Neural cell (in vitro differentiated cells): Measurements from ENCODE around the gene RASGEF1B. TPM values are rescaled to one million over a fixed set of nuclear protein-coding genes. Genes with fewer than 3 reads are reported as not detected.
A peak's percentile ranks its signal among the peaks of the same experiment; 100 is the strongest.

Source experiments
- H2AFZ ChIP-seq: fragments of 200-600, 300-800 bp; sonication (generic), shearing (Covaris generic); 2 replicates; pipeline ENCODE4 v1.6.0; 2014; ENCODE audit warnings: low read depth, mild to moderate bottlenecking, antibody characterized with exemption, low read length, moderate library complexity
- H3F3A ChIP-seq: fragments of 200-600 bp; shearing (Covaris generic); 2 replicates; pipeline ENCODE4 v1.6.1; 2016; ENCODE audit warnings: mild to moderate bottlenecking, moderate library complexity, mixed read lengths, antibody characterized with exemption, low read length; ENCODE audit not compliant: insufficient read depth, poor library complexity, severe bottlenecking
- H3K27ac ChIP-seq: fragments of 200-600, 300-800 bp; sonication (generic), shearing (Covaris generic); 2 replicates; pipeline ENCODE4 v1.5.1; 2014; ENCODE audit warnings: mild to moderate bottlenecking, low read length, moderate library complexity
- H3K27me3 ChIP-seq: fragments of 300-800, 200-600 bp; sonication (generic), shearing (Covaris generic); 2 replicates; pipeline ENCODE4 v1.6.0; 2014; ENCODE audit warnings: mild to moderate bottlenecking, low read depth, low read length, moderate library complexity; ENCODE audit not compliant: insufficient read depth
- H3K36me3 ChIP-seq: fragments of 300-800, 200-600 bp; sonication (generic), shearing (Covaris generic); 2 replicates; pipeline ENCODE4 v1.5.1; 2014; ENCODE audit warnings: mild to moderate bottlenecking, antibody characterized with exemption, low read length, moderate library complexity; ENCODE audit not compliant: insufficient read depth
- H3K4me2 ChIP-seq: fragments of 300-800, 200-600 bp; sonication (generic), shearing (Covaris generic); 2 replicates; pipeline ENCODE4 v1.6.0; 2014; ENCODE audit warnings: mild to moderate bottlenecking, low read length
- H3K4me3 ChIP-seq: fragments of 300-800, 200-600 bp; sonication (generic), shearing (Covaris generic); 2 replicates; pipeline ENCODE4 v1.5.1; 2014; ENCODE audit warnings: mild to moderate bottlenecking, low read length, moderate library complexity
- H3K79me2 ChIP-seq: fragments of 200-600 bp; shearing (Covaris generic); replicated peaks from 2 replicates; pipeline ENCODE4 v1.6.0; 2014; ENCODE audit warnings: mild to moderate bottlenecking, low read length, moderate library complexity; ENCODE audit not compliant: insufficient read depth
- H3K9ac ChIP-seq: fragments of 300-800, 200-600 bp; sonication (generic), shearing (Covaris generic); 2 replicates; pipeline ENCODE4 v1.6.1; 2016; ENCODE audit warnings: mild to moderate bottlenecking, low read length, mixed read lengths
- H3K9me2 ChIP-seq: fragments of 200-600 bp; shearing (Covaris generic); 2 replicates; pipeline ENCODE4 v1.6.1; 2016; ENCODE audit warnings: mild to moderate bottlenecking, low read length, mixed read lengths; ENCODE audit not compliant: insufficient read depth
- H3K9me3 ChIP-seq: fragments of 200-600, 300-800 bp; sonication (generic), shearing (Covaris generic); 2 replicates; pipeline ENCODE4 v1.6.1; 2016; ENCODE audit warnings: mild to moderate bottlenecking, mixed run types, low read length, moderate library complexity, mixed read lengths
- H4K20me1 ChIP-seq: fragments of 200-600 bp; shearing (Covaris generic); 2 replicates; pipeline ENCODE4 v1.6.1; 2016; ENCODE audit warnings: mild to moderate bottlenecking, mixed run types; ENCODE audit not compliant: insufficient read depth
- EP300 ChIP-seq: fragments of 450-650 bp; conservative IDR thresholded peaks from 2 replicates; pipeline ENCODE4 v1.6.1; 2014; ENCODE audit warnings: antibody characterized with exemption, mild to moderate bottlenecking, moderate library complexity; ENCODE audit not compliant: poor library complexity, severe bottlenecking
- EZH2 ChIP-seq: fragments of 200-600, 300-800 bp; shearing (Covaris generic), sonication (generic); IDR thresholded peaks from 2 replicates; pipeline ENCODE4 v1.6.1; 2014; ENCODE audit warnings: antibody characterized with exemption, low read length, borderline replicate concordance, mild to moderate bottlenecking; ENCODE audit not compliant: insufficient read depth, poor library complexity, severe bottlenecking
- MXI1 ChIP-seq: fragments of 450-650 bp; conservative IDR thresholded peaks from 2 replicates; pipeline ENCODE4 v1.6.1; 2014; ENCODE audit warnings: antibody characterized with exemption, mild to moderate bottlenecking; ENCODE audit not compliant: poor library complexity, severe bottlenecking
- POLR2AphosphoS5 ChIP-seq: IDR thresholded peaks from 2 replicates; pipeline ENCODE4 v1.6.1; 2012
- RAD21 ChIP-seq: fragments of 450-650 bp; conservative IDR thresholded peaks from 2 replicates; pipeline ENCODE4 v1.6.1; 2014; ENCODE audit warnings: antibody characterized with exemption, mild to moderate bottlenecking, moderate library complexity
- SMC3 ChIP-seq: fragments of 450-650 bp; conservative IDR thresholded peaks from 2 replicates; pipeline ENCODE4 v1.6.1; 2014; ENCODE audit warnings: antibody characterized with exemption, mild to moderate bottlenecking, moderate library complexity; ENCODE audit not compliant: poor library complexity
- TAF1 ChIP-seq: IDR thresholded peaks from 2 replicates; pipeline ENCODE4 v1.6.1; 2012; ENCODE audit warnings: low read depth
- polyA plus RNA-seq: library from polyadenylated mRNA; depleted of rRNA; stranded (reverse); fragments of >200 nt; gene quantifications from 2 replicates; pipeline ENCODE4 v1.2.3, GENCODE V29; 2014
- TF ChIP-seq, protein P1 (sequence below): IDR thresholded peaks from 2 replicates; pipeline ENCODE4 v1.6.1; 2012; ENCODE audit warnings: borderline replicate concordance
- TF ChIP-seq, protein P2 (sequence below): fragments of 450-650 bp; IDR thresholded peaks from 2 replicates; pipeline ENCODE4 v1.5.1; 2014; ENCODE audit warnings: antibody characterized with exemption, mild to moderate bottlenecking, moderate library complexity; ENCODE audit not compliant: poor library complexity, severe bottlenecking

RASGEF1B gene
- polyA plus RNA-seq, 1 donor from 2014 or later: 21.5 TPM

DNA sequence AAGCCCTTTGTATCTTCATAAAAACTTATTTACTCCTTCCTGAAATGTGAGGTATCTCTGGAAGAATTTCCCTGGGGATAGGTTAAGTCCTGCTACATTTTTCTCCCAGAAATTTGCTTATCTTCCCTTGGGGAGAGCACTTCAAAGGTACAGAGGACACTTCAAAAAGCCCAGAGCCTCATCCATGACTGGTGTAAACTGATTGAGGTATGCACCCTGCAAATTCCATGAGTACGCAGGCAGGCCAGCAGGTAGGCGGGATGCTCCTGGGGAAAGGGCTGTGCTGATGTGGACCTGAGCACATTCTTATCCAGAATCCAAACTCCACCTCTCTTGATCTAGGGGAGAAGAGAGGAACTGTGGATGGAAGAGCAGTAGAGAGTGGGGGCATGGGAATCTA is 26.3 kb upstream of the RASGEF1B start:
- no peak overlapping the region for H3K9ac ChIP-seq
- no peaks in the 10 kb centered on the region for H3K79me2 ChIP-seq
- no peaks in the 10 kb centered on the region for H3K9me2 ChIP-seq
- no peak overlapping the region for H3K4me2 ChIP-seq
- H3K27ac ChIP-seq: peak overlapping the region; percentile 83
- TF ChIP-seq MXI1: no peak
- TF ChIP-seq POLR2AphosphoS5: no peak
- TF ChIP-seq, protein P1, sequence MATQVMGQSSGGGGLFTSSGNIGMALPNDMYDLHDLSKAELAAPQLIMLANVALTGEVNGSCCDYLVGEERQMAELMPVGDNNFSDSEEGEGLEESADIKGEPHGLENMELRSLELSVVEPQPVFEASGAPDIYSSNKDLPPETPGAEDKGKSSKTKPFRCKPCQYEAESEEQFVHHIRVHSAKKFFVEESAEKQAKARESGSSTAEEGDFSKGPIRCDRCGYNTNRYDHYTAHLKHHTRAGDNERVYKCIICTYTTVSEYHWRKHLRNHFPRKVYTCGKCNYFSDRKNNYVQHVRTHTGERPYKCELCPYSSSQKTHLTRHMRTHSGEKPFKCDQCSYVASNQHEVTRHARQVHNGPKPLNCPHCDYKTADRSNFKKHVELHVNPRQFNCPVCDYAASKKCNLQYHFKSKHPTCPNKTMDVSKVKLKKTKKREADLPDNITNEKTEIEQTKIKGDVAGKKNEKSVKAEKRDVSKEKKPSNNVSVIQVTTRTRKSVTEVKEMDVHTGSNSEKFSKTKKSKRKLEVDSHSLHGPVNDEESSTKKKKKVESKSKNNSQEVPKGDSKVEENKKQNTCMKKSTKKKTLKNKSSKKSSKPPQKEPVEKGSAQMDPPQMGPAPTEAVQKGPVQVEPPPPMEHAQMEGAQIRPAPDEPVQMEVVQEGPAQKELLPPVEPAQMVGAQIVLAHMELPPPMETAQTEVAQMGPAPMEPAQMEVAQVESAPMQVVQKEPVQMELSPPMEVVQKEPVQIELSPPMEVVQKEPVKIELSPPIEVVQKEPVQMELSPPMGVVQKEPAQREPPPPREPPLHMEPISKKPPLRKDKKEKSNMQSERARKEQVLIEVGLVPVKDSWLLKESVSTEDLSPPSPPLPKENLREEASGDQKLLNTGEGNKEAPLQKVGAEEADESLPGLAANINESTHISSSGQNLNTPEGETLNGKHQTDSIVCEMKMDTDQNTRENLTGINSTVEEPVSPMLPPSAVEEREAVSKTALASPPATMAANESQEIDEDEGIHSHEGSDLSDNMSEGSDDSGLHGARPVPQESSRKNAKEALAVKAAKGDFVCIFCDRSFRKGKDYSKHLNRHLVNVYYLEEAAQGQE: no peak
- TF ChIP-seq TAF1: no peak
- TF ChIP-seq RAD21: no peak
- TF ChIP-seq SMC3: no peak
- TF ChIP-seq, protein P2, sequence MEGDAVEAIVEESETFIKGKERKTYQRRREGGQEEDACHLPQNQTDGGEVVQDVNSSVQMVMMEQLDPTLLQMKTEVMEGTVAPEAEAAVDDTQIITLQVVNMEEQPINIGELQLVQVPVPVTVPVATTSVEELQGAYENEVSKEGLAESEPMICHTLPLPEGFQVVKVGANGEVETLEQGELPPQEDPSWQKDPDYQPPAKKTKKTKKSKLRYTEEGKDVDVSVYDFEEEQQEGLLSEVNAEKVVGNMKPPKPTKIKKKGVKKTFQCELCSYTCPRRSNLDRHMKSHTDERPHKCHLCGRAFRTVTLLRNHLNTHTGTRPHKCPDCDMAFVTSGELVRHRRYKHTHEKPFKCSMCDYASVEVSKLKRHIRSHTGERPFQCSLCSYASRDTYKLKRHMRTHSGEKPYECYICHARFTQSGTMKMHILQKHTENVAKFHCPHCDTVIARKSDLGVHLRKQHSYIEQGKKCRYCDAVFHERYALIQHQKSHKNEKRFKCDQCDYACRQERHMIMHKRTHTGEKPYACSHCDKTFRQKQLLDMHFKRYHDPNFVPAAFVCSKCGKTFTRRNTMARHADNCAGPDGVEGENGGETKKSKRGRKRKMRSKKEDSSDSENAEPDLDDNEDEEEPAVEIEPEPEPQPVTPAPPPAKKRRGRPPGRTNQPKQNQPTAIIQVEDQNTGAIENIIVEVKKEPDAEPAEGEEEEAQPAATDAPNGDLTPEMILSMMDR: no peak
- TF ChIP-seq EP300: no peak
- TF ChIP-seq EZH2: no peak
- H4K20me1 ChIP-seq: no peaks in the 10 kb centered on the region
- H3K27me3 ChIP-seq: no peaks in the 10 kb centered on the region
- H3K36me3 ChIP-seq: no peaks in the 10 kb centered on the region
- H3K9me3 ChIP-seq: no peaks in the 10 kb centered on the region
- no peak overlapping the region for H2AFZ ChIP-seq
- H3K4me3 ChIP-seq: peak overlapping the region; percentile 4
- H3F3A ChIP-seq: peaks cover 18% of the 10 kb centered on the region

DNA sequence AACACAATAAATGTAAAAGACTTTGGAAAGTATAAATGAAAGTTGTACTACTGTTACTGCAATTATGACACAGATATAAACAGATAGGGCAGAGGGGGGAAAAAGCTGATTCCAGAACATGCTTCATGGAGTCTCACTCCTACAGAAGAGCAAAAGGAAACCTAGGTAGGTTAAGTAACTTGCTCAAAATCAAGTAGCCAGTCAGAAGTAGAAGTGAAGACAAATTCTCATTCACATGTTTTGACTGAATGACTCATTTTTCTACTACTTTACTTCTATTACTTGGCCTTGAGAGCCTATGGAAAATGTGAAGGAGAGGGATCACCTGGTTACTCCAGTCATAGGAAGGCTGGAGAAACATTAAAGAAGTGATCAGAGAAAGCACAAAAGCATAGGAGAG is 23.6 kb upstream of the RASGEF1B start:
- no peak overlapping the region for H2AFZ ChIP-seq
- H3F3A ChIP-seq: peaks cover 5% of the 10 kb centered on the region
- no peak overlapping the region for H3K4me2 ChIP-seq
- no peak overlapping the region for H3K9ac ChIP-seq
- no peak overlapping the region for H3K4me3 ChIP-seq
- no peaks in the 10 kb centered on the region for H3K79me2 ChIP-seq
- H3K27me3 ChIP-seq: no peaks in the 10 kb centered on the region
- H4K20me1 ChIP-seq: no peaks in the 10 kb centered on the region
- H3K36me3 ChIP-seq: no peaks in the 10 kb centered on the region
- no peaks in the 10 kb centered on the region for H3K9me3 ChIP-seq
- TF ChIP-seq TAF1 (no peak), EP300 (no peak), SMC3 (no peak), RAD21 (no peak)
- no peak overlapping the region for H3K27ac ChIP-seq
- no peaks in the 10 kb centered on the region for H3K9me2 ChIP-seq

DNA sequence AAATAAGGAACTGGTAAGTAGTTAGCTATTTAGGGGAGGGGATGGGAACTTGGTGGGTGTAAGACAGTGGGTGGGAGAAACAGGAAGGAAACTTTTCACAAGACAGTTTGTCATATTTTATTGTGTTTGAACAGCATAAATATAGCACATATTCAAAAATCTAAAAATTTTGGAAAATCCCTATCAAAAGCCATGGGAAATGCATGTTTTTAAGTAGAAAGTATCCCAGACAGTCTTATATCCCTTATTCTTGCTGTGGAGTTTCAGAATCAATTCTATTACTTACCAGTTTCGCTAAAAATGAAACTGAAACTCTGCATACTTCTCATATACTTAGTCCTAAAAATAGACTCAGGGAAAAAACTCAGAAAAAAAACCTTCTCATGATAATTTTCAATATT is 22.3 kb upstream of the RASGEF1B start:
- Histone ChIP-seq H3K79me2 (no peaks in the 10 kb centered on the region), H3K36me3 (no peaks in the 10 kb centered on the region), H3K4me2 (no peak overlapping the region), H3K9me2 (no peaks in the 10 kb centered on the region), H2AFZ (no peak overlapping the region), H3K9me3 (no peaks in the 10 kb centered on the region), H4K20me1 (no peaks in the 10 kb centered on the region), H3K9ac (no peak overlapping the region), H3K27me3 (no peaks in the 10 kb centered on the region), H3K27ac (no peak overlapping the region), H3F3A (no peaks in the 10 kb centered on the region), H3K4me3 (no peak overlapping the region)
- no peak for TF ChIP-seq TAF1
- TF ChIP-seq, protein P1: no peak
- TF ChIP-seq MXI1: no peak
- no peak for TF ChIP-seq RAD21
- no peak for TF ChIP-seq SMC3
- no peak for TF ChIP-seq POLR2AphosphoS5
- TF ChIP-seq, protein P2: no peak
